Fibroblast of the aortic adventitia (primary cell): ENCODE measurements around the gene CCDC27. TPM values are rescaled to one million over a fixed set of nuclear protein-coding genes. Genes with fewer than 3 reads are reported as not detected.

ENCODE experiments used
- DNase-seq: peaks from one replicate; pipeline ENCODE4 v3.0.0-alpha.2; 2010; ENCODE audit warnings: low read depth
- H3K4me3 ChIP-seq: 2 replicates; pipeline ENCODE4 v1.5.1; 2011; ENCODE audit warnings: low read depth, mild to moderate bottlenecking, control low read depth, low read length, moderate library complexity
- CTCF ChIP-seq: IDR thresholded peaks from 2 replicates; pipeline ENCODE4 v1.5.1; 2011; ENCODE audit warnings: mild to moderate bottlenecking, low read length, control low read depth, inconsistent platforms; ENCODE audit not compliant: insufficient read depth
- total RNA-seq: library from RNA; depleted of rRNA; stranded (reverse); fragments of >200 nt; gene quantifications from 2 replicates; pipeline ENCODE4 v1.2.3, GENCODE V29; 2012; ENCODE audit warnings: low replicate concordance

CCDC27 gene
- total RNA-seq, 1 donor: not detected

DNA sequence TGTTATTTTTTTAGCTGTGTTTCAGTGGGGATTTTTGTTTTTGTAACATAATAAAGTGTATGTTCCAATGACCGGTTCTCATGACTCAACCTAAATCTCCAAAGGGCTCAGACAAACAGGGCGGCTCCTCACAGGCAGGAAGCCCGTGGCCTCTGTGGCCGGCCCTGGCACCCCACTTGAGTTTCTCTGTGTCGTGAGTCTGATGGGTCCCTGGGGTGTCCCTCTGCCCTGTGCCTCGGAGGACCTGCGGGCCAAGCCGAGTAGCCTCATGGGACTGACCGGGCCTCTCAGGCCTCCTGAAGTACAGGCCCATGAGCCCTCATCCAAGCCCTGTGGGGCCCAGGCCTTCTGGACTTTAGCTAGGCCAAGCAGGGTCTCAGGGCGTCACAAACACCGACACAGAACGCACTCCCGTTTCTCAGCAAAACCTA lies 16.1 kb upstream of the CCDC27 start:
- no peak for DNase-seq
- no peak for TF ChIP-seq CTCF
- H3K4me3 ChIP-seq: no peak overlapping the region

DNA sequence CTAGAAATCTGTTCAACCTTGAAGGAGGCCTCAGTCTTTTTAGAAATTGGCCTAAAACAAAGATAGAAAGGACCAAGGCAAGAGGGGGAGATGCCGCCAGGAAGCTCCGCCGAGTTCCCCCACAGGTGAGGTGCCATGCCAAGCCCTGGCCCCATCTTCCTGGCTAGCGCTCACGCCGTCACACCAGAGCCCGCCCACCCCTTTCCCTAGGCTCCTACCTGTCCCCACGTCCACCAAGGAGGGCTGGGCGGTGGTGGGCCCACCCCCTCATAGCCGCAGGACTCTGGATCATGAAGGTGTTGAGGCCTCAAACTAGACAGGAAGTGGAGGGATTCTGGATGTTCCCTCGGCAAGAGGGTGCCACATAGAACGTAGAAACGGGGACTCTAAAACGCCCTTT lies 15.5 kb upstream of the CCDC27 start:
- H3K4me3 ChIP-seq: no peak overlapping the region
- no peak for TF ChIP-seq CTCF
- no peak for DNase-seq

DNA sequence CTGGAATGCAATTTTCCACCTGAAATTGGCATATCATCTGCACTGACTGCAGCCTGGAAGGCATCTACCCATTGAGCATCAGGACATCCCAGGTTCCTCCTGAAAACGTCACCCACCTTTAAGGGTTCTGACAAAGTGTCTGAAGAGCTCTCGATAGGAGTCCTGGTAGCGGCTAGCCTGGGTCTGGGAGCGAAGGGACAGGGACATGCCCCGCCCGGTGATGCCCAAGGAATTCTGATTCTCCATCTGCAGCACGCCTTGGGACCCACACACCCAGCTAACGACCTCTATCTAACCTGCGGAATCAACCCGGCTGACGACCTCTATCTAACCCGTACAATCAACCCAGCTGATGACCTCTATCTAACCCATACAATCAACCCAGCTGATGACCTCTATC lies 13.3 kb upstream of the CCDC27 start:
- TF ChIP-seq CTCF: no peak
- no peak for DNase-seq
- no peak overlapping the region for H3K4me3 ChIP-seq

DNA sequence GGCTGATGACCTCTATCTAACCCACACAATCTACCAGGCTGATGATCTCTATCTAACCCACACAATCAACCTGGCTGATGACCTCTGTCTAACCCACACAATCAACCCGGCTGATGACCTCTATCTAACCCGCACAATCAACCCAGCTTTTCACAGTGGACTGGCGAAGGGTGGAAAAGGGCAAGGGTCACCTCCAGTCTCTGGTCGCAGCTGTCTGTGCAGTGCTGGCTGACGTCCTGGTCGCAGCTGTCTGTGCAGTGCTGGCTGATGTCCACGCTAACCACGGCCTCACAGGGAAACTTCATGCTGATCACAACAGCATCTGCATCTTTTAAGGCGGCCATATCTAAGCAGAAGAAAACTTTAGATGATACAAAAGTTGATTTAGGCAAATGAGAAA lies 12.2 kb upstream of the CCDC27 start:
- DNase-seq: no peak
- no peak overlapping the region for H3K4me3 ChIP-seq
- no peak for TF ChIP-seq CTCF

- DNase-seq: no peak
- TF ChIP-seq CTCF: no peak
- H3K4me3 ChIP-seq: no peak overlapping the region
These were observed 11.5 kb upstream of the CCDC27 start for GRCh38 chr1:3740752-3741151.

- no peak for DNase-seq
- no peak for TF ChIP-seq CTCF
- no peak overlapping the region for H3K4me3 ChIP-seq
These were observed 10.4 kb upstream of the CCDC27 start for GRCh38 chr1:3741566-3742438.
